ENCODE results near the gene KCNIP1. TPM values are rescaled to one million over a fixed set of nuclear protein-coding genes. Genes with fewer than 3 reads are reported as not detected.

The KCNIP1 gene
- polyA plus RNA-seq, 2 of the 4 experiments (the other 2 are of a cell fraction), result not detected

DNA sequence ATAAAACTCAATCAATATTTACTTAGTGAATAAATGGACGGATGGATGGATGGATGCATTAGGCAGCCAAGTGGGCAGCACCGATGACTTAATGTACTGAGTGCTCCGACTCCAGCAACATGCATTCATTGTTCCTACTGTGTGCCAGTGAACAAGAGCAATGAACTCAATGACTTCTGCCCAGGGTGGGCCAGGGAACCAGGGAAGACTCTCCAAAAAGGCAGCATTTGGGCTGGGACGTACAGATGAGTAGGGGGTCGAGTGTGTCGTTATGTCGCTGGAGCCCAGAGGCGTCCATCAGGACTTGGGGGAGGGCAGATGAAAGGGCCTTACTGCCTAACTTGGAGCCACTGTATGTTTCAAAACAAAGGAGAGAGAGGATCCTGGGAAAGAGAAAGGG, 126.4 kb downstream of the KCNIP1 start:
- no peak for FAIRE-seq
- Histone ChIP-seq H3K9me3 (no peaks in the 10 kb centered on the region), H3K4me3 (no peak overlapping the region), H3K27ac (no peak overlapping the region), H3K4me2 (no peak overlapping the region), H3K4me1 (peaks cover 20% of the 10 kb centered on the region)
- no peak for ATAC-seq
- no peak for DNase-seq (ENCODE audit: low read depth in 1 of 2, low spot score in 1 of 2)
- TF ChIP-seq POLR2A (IDR thresholded peaks at IDR 0.05; ENCODE audit: low read length), result no peak
- TF ChIP-seq, protein P1, sequence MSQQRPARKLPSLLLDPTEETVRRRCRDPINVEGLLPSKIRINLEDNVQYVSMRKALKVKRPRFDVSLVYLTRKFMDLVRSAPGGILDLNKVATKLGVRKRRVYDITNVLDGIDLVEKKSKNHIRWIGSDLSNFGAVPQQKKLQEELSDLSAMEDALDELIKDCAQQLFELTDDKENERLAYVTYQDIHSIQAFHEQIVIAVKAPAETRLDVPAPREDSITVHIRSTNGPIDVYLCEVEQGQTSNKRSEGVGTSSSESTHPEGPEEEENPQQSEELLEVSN (IDR thresholded peaks at IDR 0.05; ENCODE audit: borderline replicate concordance, low read depth), result no peak
- TF ChIP-seq, protein P2, sequence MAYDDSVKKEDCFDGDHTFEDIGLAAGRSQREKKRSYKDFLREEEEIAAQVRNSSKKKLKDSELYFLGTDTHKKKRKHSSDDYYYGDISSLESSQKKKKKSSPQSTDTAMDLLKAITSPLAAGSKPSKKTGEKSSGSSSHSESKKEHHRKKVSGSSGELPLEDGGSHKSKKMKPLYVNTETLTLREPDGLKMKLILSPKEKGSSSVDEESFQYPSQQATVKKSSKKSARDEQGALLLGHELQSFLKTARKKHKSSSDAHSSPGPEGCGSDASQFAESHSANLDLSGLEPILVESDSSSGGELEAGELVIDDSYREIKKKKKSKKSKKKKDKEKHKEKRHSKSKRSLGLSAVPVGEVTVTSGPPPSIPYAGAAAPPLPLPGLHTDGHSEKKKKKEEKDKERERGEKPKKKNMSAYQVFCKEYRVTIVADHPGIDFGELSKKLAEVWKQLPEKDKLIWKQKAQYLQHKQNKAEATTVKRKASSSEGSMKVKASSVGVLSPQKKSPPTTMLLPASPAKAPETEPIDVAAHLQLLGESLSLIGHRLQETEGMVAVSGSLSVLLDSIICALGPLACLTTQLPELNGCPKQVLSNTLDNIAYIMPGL (CRISPR knock-in tag; IDR thresholded peaks at IDR 0.05; ENCODE audit: borderline replicate concordance), result no peak
- TF ChIP-seq HEYL (CRISPR knock-in tag; IDR thresholded peaks at IDR 0.05), result no peak
- no peak for TF ChIP-seq CEBPB (IDR thresholded peaks at IDR 0.05)
- no peak for TF ChIP-seq RARB (CRISPR knock-in tag; IDR thresholded peaks at IDR 0.05)
- TF ChIP-seq JUN (IDR thresholded peaks at IDR 0.05), result no peak
- TF ChIP-seq PHF8 (IDR thresholded peaks at IDR 0.05; ENCODE audit: borderline replicate concordance, low read depth), result no peak
- no peak for TF ChIP-seq FOSB (CRISPR knock-in tag; IDR thresholded peaks at IDR 0.05)
- TF ChIP-seq TFCP2L1 (CRISPR knock-in tag; IDR thresholded peaks at IDR 0.05), result no peak
- no peak for TF ChIP-seq HOXB5 (CRISPR knock-in tag; IDR thresholded peaks at IDR 0.05)
- TF ChIP-seq, protein P3, sequence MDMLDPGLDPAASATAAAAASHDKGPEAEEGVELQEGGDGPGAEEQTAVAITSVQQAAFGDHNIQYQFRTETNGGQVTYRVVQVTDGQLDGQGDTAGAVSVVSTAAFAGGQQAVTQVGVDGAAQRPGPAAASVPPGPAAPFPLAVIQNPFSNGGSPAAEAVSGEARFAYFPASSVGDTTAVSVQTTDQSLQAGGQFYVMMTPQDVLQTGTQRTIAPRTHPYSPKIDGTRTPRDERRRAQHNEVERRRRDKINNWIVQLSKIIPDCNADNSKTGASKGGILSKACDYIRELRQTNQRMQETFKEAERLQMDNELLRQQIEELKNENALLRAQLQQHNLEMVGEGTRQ (IDR thresholded peaks at IDR 0.05), result no peak
- TF ChIP-seq ESRRA (IDR thresholded peaks at IDR 0.05; ENCODE audit: borderline replicate concordance, low read length), result no peak
- no peak for TF ChIP-seq MAZ (IDR thresholded peaks at IDR 0.05; ENCODE audit: borderline replicate concordance, low read depth, low read length)
- TF ChIP-seq HOXA7 (CRISPR knock-in tag; IDR thresholded peaks at IDR 0.05), result no peak
- TF ChIP-seq NPAS2 (CRISPR knock-in tag; IDR thresholded peaks at IDR 0.05; ENCODE audit: borderline replicate concordance), result no peak
- no peak for TF ChIP-seq ZFP36 (IDR thresholded peaks at IDR 0.05; ENCODE audit: borderline replicate concordance, partially characterized antibody)
- TF ChIP-seq HDAC2 (IDR thresholded peaks at IDR 0.05), result no peak
- no peak for TF ChIP-seq TP53 (CRISPR knock-in tag; IDR thresholded peaks at IDR 0.05)
- TF ChIP-seq SREBF2 (IDR thresholded peaks at IDR 0.05), result no peak
- ChIA-PET CTCF (interaction anchor here (5.1 to 24.6 kb wide), 4 partner anchors 9 to 405 kb away, joined by 74 to 508 read pairs (median 86); no protein-coding TSS in a partner anchor), POLR2A (no interaction called here)
- WGBS (ENCODE audit: missing lambda C conversion rate), result 70% methylated on average over 8 of the region's 8 CpGs

DNA sequence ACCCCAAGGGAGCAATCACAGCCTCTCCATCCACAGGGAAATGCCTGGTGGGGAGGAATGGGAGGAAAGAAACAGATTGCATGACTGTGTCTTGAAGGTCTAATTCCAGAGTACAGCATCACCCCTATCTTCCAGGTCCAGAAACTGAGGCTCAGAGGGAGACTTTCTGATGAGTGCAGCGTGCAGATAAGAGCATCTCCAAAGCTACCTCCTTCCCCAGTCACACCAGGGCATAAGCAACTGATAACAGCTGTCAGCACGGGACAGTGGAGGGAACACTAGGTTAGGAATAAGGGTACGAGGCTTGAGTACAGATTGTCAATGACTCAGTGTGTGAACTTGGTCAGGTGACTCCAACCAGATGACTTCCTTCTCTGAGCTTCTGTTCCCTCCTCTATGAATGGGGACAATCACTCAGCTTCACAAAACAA, 126.9 kb downstream of the KCNIP1 start:
- Histone ChIP-seq H3K9me3 (no peaks in the 10 kb centered on the region), H3K27ac (no peak overlapping the region), H3K4me2 (no peak overlapping the region), H3K4me3 (no peak overlapping the region), H3K4me1 (peaks cover 20% of the 10 kb centered on the region)
- CTCF ChIA-PET, result interaction anchor here (1.0 to 24.6 kb wide), 16 partner anchors 9 to 406 kb away, joined by 3 to 508 read pairs (median 21); no protein-coding TSS in a partner anchor
- 46% methylated on average over 3 of the region's 3 CpGs for WGBS (ENCODE audit: missing lambda C conversion rate)
- ATAC-seq (no peak), DNase-seq (ENCODE audit: low read depth in 1 of 2, low spot score in 1 of 2) (no peak), FAIRE-seq (no peak)
- POLR2A ChIA-PET, result no interaction called here
- TF ChIP-seq, protein P2 (CRISPR knock-in tag; IDR thresholded peaks at IDR 0.05; ENCODE audit: borderline replicate concordance), result no peak
- TF ChIP-seq ZFP36 (IDR thresholded peaks at IDR 0.05; ENCODE audit: borderline replicate concordance, partially characterized antibody), result no peak
- TF ChIP-seq JUNB (IDR thresholded peaks at IDR 0.05), result no peak
- no peak for TF ChIP-seq ESRRA (IDR thresholded peaks at IDR 0.05; ENCODE audit: borderline replicate concordance, low read length)
- no peak for TF ChIP-seq EHMT2 (IDR thresholded peaks at IDR 0.05; ENCODE audit: low read depth)
- TF ChIP-seq, protein P4, sequence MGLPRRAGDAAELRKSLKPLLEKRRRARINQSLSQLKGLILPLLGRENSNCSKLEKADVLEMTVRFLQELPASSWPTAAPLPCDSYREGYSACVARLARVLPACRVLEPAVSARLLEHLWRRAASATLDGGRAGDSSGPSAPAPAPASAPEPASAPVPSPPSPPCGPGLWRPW (IDR thresholded peaks at IDR 0.05), result no peak
- TF ChIP-seq ZC3H11A (IDR thresholded peaks at IDR 0.05), result no peak
- no peak for TF ChIP-seq HDAC2 (IDR thresholded peaks at IDR 0.05)
- TF ChIP-seq HOXB5 (CRISPR knock-in tag; IDR thresholded peaks at IDR 0.05), result no peak
- TF ChIP-seq, protein P5, sequence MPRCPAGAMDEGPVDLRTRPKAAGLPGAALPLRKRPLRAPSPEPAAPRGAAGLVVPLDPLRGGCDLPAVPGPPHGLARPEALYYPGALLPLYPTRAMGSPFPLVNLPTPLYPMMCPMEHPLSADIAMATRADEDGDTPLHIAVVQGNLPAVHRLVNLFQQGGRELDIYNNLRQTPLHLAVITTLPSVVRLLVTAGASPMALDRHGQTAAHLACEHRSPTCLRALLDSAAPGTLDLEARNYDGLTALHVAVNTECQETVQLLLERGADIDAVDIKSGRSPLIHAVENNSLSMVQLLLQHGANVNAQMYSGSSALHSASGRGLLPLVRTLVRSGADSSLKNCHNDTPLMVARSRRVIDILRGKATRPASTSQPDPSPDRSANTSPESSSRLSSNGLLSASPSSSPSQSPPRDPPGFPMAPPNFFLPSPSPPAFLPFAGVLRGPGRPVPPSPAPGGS (IDR thresholded peaks at IDR 0.05), result no peak
- TF ChIP-seq RNF2 (IDR thresholded peaks at IDR 0.05; ENCODE audit: borderline replicate concordance, low read depth), result no peak
- no peak for TF ChIP-seq FOXS1 (CRISPR knock-in tag; IDR thresholded peaks at IDR 0.05)
- TF ChIP-seq ZSCAN20 (CRISPR knock-in tag; IDR thresholded peaks at IDR 0.05), result no peak
- TF ChIP-seq, protein P6, sequence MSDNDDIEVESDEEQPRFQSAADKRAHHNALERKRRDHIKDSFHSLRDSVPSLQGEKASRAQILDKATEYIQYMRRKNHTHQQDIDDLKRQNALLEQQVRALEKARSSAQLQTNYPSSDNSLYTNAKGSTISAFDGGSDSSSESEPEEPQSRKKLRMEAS (IDR thresholded peaks at IDR 0.05), result no peak
- TF ChIP-seq, protein P7, sequence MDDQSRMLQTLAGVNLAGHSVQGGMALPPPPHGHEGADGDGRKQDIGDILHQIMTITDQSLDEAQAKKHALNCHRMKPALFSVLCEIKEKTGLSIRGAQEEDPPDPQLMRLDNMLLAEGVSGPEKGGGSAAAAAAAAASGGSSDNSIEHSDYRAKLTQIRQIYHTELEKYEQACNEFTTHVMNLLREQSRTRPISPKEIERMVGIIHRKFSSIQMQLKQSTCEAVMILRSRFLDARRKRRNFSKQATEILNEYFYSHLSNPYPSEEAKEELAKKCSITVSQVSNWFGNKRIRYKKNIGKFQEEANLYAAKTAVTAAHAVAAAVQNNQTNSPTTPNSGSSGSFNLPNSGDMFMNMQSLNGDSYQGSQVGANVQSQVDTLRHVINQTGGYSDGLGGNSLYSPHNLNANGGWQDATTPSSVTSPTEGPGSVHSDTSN (IDR thresholded peaks at IDR 0.05), result no peak
- no peak for TF ChIP-seq BHLHE40 (IDR thresholded peaks at IDR 0.05; ENCODE audit: low read depth, low read length)
